PC-9 (cell line): ENCODE data around the gene HIF1A. TPM values are rescaled to one million over a fixed set of nuclear protein-coding genes. Genes with fewer than 3 reads are reported as not detected.

Experiments used
- BruUV-seq: library from RNA; stranded (reverse); fragments of 400-500 nt; replicated peaks from 2 replicates; lab custom pipeline; 2021; lab: Mats Ljungman, UMichigan
- CTCF ChIA-PET: fragments of 300-600 bp; sonication (Branson Sonifier 250); formaldehyde crosslinking; loops from one replicate; lab custom pipeline; 2022; ENCODE audit warnings: antibody characterized with exemption; lab: Charles Lee
- POLR2A ChIA-PET: fragments of 300-600 bp; sonication (Branson Sonifier 250); formaldehyde crosslinking; loops from one replicate; lab custom pipeline; 2022; ENCODE audit warnings: antibody characterized with exemption; ENCODE audit not compliant: unreplicated experiment; lab: Charles Lee
- DNase-seq, 2 experiments: peaks; one replicate each; pipeline versions ENCODE4 v3.0.0 to v3.0.0-alpha.2; 2015 to 2022; ENCODE audit warnings: mixed read lengths in 1 of 2
- H2AFZ ChIP-seq: fragments of 200-600 bp; sonication (generic); 2 replicates; pipeline ENCODE4 v1.8.1; 2017; ENCODE audit warnings: antibody characterized with exemption
- H3F3A ChIP-seq: fragments of 200-600 bp; sonication (generic); 2 replicates; pipeline ENCODE4 v1.8.1; 2017; ENCODE audit warnings: antibody characterized with exemption, mild to moderate bottlenecking, low read depth; ENCODE audit not compliant: insufficient read depth
- H3K27ac ChIP-seq: fragments of 200-600 bp; sonication (generic); 2 replicates; pipeline ENCODE4 v1.6.1; 2016; ENCODE audit warnings: mixed run types
- H3K27me3 ChIP-seq: fragments of 200-600 bp; sonication (generic); 2 replicates; pipeline ENCODE4 v1.6.1; 2016; ENCODE audit warnings: low read depth, mixed run types; ENCODE audit not compliant: insufficient read depth
- H3K36me3 ChIP-seq: fragments of 200-600 bp; sonication (generic); 2 replicates; pipeline ENCODE4 v1.6.1; 2016; ENCODE audit warnings: low read depth, mixed run types
- H3K4me1 ChIP-seq: fragments of 200-600 bp; sonication (generic); replicated peaks from 2 replicates; pipeline ENCODE4 v1.6.1; 2016; ENCODE audit warnings: mixed run types; ENCODE audit not compliant: insufficient read depth
- H3K4me2 ChIP-seq: fragments of 200-600 bp; sonication (generic); 2 replicates; pipeline ENCODE4 v1.6.1; 2017; ENCODE audit warnings: mixed run types
- H3K4me3 ChIP-seq: fragments of 200-600 bp; sonication (generic); 2 replicates; pipeline ENCODE4 v1.6.1; 2016; ENCODE audit warnings: mixed run types
- H3K79me2 ChIP-seq: fragments of 200-600 bp; sonication (generic); 2 replicates; pipeline ENCODE4 v1.6.1; 2017; ENCODE audit warnings: low read depth, mixed run types
- H3K9me2 ChIP-seq: fragments of 200-600 bp; sonication (generic); 2 replicates; pipeline ENCODE4 v1.8.1; 2017; ENCODE audit warnings: mild to moderate bottlenecking; ENCODE audit not compliant: insufficient read depth
- H3K9me3 ChIP-seq: fragments of 200-600 bp; sonication (generic); 2 replicates; pipeline ENCODE4 v1.8.1; 2016; ENCODE audit warnings: low read depth; ENCODE audit not compliant: insufficient read depth
- H4K20me1 ChIP-seq: fragments of 200-600 bp; sonication (generic); 2 replicates; pipeline ENCODE4 v1.8.1; 2017; ENCODE audit not compliant: insufficient read depth
- CTCF ChIP-seq: fragments of 200-600 bp; sonication (generic); conservative IDR thresholded peaks from 2 replicates; pipeline ENCODE4 v1.6.1; 2017; ENCODE audit warnings: mixed run types, antibody characterized with exemption, mild to moderate bottlenecking, moderate library complexity
- EZH2 ChIP-seq: fragments of 200-600 bp; sonication (generic); IDR thresholded peaks from 2 replicates; pipeline ENCODE4 v1.8.0; 2017; ENCODE audit warnings: antibody characterized with exemption, low read depth
- intact Hi-C: fragments of 100-400 bp; cut with micrococcal nuclease; formaldehyde crosslinking; loops from one replicate; pipeline ENCODE4 v1.10.0; 2022; ENCODE audit not compliant: unreplicated experiment
- total RNA-seq: library from RNA; stranded (reverse); gene quantifications from 2 replicates; pipeline ENCODE4 v1.2.3, GENCODE V29; 2021

HIF1A gene
- total RNA-seq, 1 experiment from 2014 or later: 146 TPM

DNA sequence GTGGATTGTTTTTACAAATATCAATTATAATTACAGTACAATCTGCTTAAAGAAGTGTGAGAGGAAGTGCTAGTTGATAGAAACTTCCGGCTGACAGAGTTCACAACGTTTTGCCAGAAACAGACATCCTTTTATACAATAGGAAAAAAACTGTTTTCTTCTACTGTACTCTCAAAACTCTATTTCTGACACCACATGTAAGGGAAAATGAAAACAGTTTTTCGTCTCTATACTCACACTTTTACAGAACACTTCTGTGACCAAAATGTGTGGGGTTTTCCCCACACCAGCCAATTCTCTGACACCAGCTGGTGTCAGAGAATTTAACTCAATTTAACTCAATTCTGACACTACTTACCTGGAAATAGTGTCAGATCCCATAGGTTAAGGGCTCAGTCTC is 24.2 kb upstream of the HIF1A start:
- H3K36me3 ChIP-seq: no peaks in the 10 kb centered on the region
- intact Hi-C loops: no loop called here
- H3K27ac ChIP-seq: no peak overlapping the region
- no peaks in the 10 kb centered on the region for H4K20me1 ChIP-seq
- no peak overlapping the region for H3K4me2 ChIP-seq
- TF ChIP-seq CTCF (no peak), EZH2 (no peak)
- BruUV-seq: no TSS peak
- no peak overlapping the region for H3K4me3 ChIP-seq
- H3K9me2 ChIP-seq: no peaks in the 10 kb centered on the region
- peaks cover 31% of the 10 kb centered on the region for H3K4me1 ChIP-seq
- DNase-seq: no peak
- ChIA-PET CTCF (no interaction called here), POLR2A (no interaction called here)
- H3K9me3 ChIP-seq: no peaks in the 10 kb centered on the region
- H2AFZ ChIP-seq: no peak overlapping the region
- no peaks in the 10 kb centered on the region for H3K27me3 ChIP-seq
- H3K79me2 ChIP-seq: no peaks in the 10 kb centered on the region
- peaks cover 28% of the 10 kb centered on the region for H3F3A ChIP-seq

DNA sequence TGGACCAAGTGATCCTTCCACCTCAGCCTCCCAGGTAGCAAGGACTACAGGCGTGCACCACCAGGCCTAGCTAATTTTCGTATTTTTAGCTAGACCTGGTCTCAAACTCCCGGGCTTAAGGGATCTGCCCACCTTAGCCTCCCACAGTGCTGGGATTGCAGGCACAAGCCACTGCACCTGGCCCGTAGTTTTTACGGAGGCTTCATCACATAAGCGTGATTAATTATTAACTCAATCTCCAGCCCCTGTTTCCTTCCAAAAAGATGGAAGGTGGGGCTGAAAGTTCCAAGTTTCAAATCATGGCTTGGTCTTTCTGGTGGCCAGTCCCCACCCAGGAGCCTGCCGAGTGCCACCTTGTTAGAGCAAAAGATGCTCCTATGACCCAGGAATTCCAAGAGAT is 22.5 kb upstream of the HIF1A start:
- no peak overlapping the region for H3K4me2 ChIP-seq
- H3K4me1 ChIP-seq: peaks cover 20% of the 10 kb centered on the region
- no peak overlapping the region for H3K27ac ChIP-seq
- no peak for DNase-seq
- peaks cover 13% of the 10 kb centered on the region for H3F3A ChIP-seq
- H3K79me2 ChIP-seq: no peaks in the 10 kb centered on the region
- no peaks in the 10 kb centered on the region for H4K20me1 ChIP-seq
- ChIA-PET POLR2A (no interaction called here), CTCF (no interaction called here)
- H3K27me3 ChIP-seq: no peaks in the 10 kb centered on the region
- no peaks in the 10 kb centered on the region for H3K9me3 ChIP-seq
- H2AFZ ChIP-seq: no peak overlapping the region
- intact Hi-C loops: no loop called here
- no peaks in the 10 kb centered on the region for H3K36me3 ChIP-seq
- H3K9me2 ChIP-seq: no peaks in the 10 kb centered on the region; the same call in 1 of the 2 replicates
- BruUV-seq: no TSS peak
- H3K4me3 ChIP-seq: no peak overlapping the region
- TF ChIP-seq CTCF (no peak), EZH2 (no peak)

DNA sequence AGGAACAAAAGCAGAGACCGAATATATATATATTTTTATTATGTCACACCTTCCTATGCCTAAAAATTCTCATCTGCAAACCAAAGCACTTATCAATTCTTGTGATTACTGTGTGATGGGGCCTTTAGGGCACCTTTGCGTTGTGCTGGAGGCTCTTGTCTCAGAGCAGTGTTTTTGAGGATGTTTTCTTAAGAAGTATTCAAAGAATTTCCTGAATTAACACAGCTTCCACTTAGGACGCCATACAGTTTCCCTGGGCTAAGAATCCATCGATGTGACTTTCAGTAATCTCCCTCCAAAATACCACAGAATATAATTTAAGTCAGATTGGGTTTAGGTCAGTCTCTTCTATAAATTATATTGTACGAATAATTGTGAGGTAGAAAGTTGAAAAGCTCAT is 22.0 kb upstream of the HIF1A start:
- Histone ChIP-seq H3K4me3 (no peak overlapping the region), H3F3A (peaks cover 10% of the 10 kb centered on the region; the same call in 1 of the 2 replicates), H3K36me3 (no peaks in the 10 kb centered on the region), H3K27ac (no peak overlapping the region), H2AFZ (no peak overlapping the region), H3K79me2 (no peaks in the 10 kb centered on the region), H4K20me1 (no peaks in the 10 kb centered on the region), H3K9me2 (no peaks in the 10 kb centered on the region; the same call in 1 of the 2 replicates), H3K9me3 (no peaks in the 10 kb centered on the region), H3K4me1 (peaks cover 15% of the 10 kb centered on the region), H3K27me3 (no peaks in the 10 kb centered on the region), H3K4me2 (no peak overlapping the region)
- intact Hi-C loops: no loop called here
- CTCF ChIA-PET: interaction anchor here (0.8 kb wide), 1 partner anchor 9 kb away, joined by 3 read pairs; no protein-coding TSS in a partner anchor
- BruUV-seq: no TSS peak
- POLR2A ChIA-PET: no interaction called here
- no peak for DNase-seq
- TF ChIP-seq CTCF (no peak), EZH2 (no peak)
